WTC11 (cell line): ENCODE data around the gene SP140. TPM values are rescaled to one million over a fixed set of nuclear protein-coding genes. Genes with fewer than 3 reads are reported as not detected.

Source experiments
- ATAC-seq: fragments of 200-7000 bp; cut with Tn5 transposase; 2 replicates; pipeline ENCODE4 v1.10.0; 2021; ENCODE audit warnings: mild to moderate bottlenecking, moderate library complexity
- CTCF ChIA-PET: fragments of 300-600 bp; sonication (Branson Sonifier 250); formaldehyde crosslinking; loops from one replicate; lab custom pipeline; 2021; ENCODE audit warnings: antibody characterized with exemption; lab: Charles Lee
- POLR2A ChIA-PET: fragments of 350-600 bp; sonication (Branson Sonifier 250); formaldehyde crosslinking; loops from one replicate; lab custom pipeline; 2021; ENCODE audit warnings: antibody characterized with exemption; lab: Charles Lee
- DNase-seq: peaks from one replicate; pipeline ENCODE4 v3.0.0; 2021; ENCODE audit warnings: low spot score
- H3K27ac Mint-ChIP-seq: 2 replicates; pipeline ENCODE4 v1.8.0; 2021; ENCODE audit warnings: mixed read lengths
- H3K27me3 Mint-ChIP-seq: 2 replicates; pipeline ENCODE4 v1.8.0; 2021; ENCODE audit warnings: low read depth, mild to moderate bottlenecking, moderate library complexity, mixed read lengths
- H3K36me3 Mint-ChIP-seq: 2 replicates; pipeline ENCODE4 v1.8.0; 2021; ENCODE audit warnings: mixed read lengths
- H3K4me1 Mint-ChIP-seq: 2 replicates; pipeline ENCODE4 v1.8.0; 2022; ENCODE audit warnings: mixed read lengths
- H3K4me3 Mint-ChIP-seq: 2 replicates; pipeline ENCODE4 v1.8.0; 2021; ENCODE audit warnings: mild to moderate bottlenecking, moderate library complexity, mixed read lengths
- H3K9me3 Mint-ChIP-seq: 2 replicates; pipeline ENCODE4 v1.8.0; 2021; ENCODE audit warnings: mixed read lengths
- ATF2 ChIP-seq: sonication (generic); formaldehyde crosslinking; IDR thresholded peaks from 2 replicates; pipeline ENCODE4 v1.8.1; 2022; ENCODE audit warnings: low read depth, missing genetic modification reagents, borderline replicate concordance
- CBFB ChIP-seq: sonication (generic); formaldehyde crosslinking; IDR thresholded peaks from 2 replicates; pipeline ENCODE4 v1.8.1; 2022; ENCODE audit warnings: mild to moderate bottlenecking, low read depth, missing genetic modification reagents
- EMX1 ChIP-seq: fragments of 250-450 bp; sonication (Bioruptor Pico); IDR thresholded peaks from 2 replicates; pipeline ENCODE4 v1.8.0; 2021; ENCODE audit warnings: mild to moderate bottlenecking
- ESRRA ChIP-seq: sonication (generic); formaldehyde crosslinking; IDR thresholded peaks from 2 replicates; pipeline ENCODE4 v1.8.1; 2022; ENCODE audit warnings: mild to moderate bottlenecking, missing genetic modification reagents, borderline replicate concordance
- ETV6 ChIP-seq: sonication (generic); formaldehyde crosslinking; IDR thresholded peaks from 2 replicates; pipeline ENCODE4 v1.8.1; 2022; ENCODE audit warnings: mild to moderate bottlenecking, missing genetic modification reagents
- FOXP1 ChIP-seq: sonication (generic); formaldehyde crosslinking; IDR thresholded peaks from 2 replicates; pipeline ENCODE4 v1.8.0; 2022; ENCODE audit warnings: missing genetic modification reagents, mild to moderate bottlenecking, moderate library complexity, borderline replicate concordance
- GRHL2 ChIP-seq: fragments of 250-450 bp; sonication (Bioruptor Pico); IDR thresholded peaks from 2 replicates; pipeline ENCODE4 v1.8.0; 2022; ENCODE audit warnings: mild to moderate bottlenecking, moderate library complexity; ENCODE audit not compliant: insufficient replicate concordance, severe bottlenecking
- NR3C1 ChIP-seq: sonication (generic); formaldehyde crosslinking; conservative IDR thresholded peaks from 2 replicates; pipeline ENCODE4 v1.8.1; 2023; ENCODE audit warnings: low read depth, mild to moderate bottlenecking, missing genetic modification reagents
- OVOL2 ChIP-seq: fragments of 250-450 bp; sonication (Bioruptor Pico); IDR thresholded peaks from 2 replicates; pipeline ENCODE4 v1.9.0; 2021; ENCODE audit warnings: mild to moderate bottlenecking, borderline replicate concordance
- PRDM15 ChIP-seq: sonication (generic); formaldehyde crosslinking; IDR thresholded peaks from 2 replicates; pipeline ENCODE4 v1.8.0; 2022; ENCODE audit warnings: missing genetic modification reagents
- SMAD4 ChIP-seq: sonication (generic); formaldehyde crosslinking; IDR thresholded peaks from 2 replicates; pipeline ENCODE4 v1.8.0; 2022; ENCODE audit warnings: mild to moderate bottlenecking, missing genetic modification reagents
- SOX15 ChIP-seq: fragments of 250-450 bp; sonication (Bioruptor Pico); IDR thresholded peaks from 2 replicates; pipeline ENCODE4 v1.9.0; 2021; ENCODE audit warnings: mild to moderate bottlenecking
- ZNF423 ChIP-seq: fragments of 250-450 bp; sonication (Bioruptor Pico); IDR thresholded peaks from 2 replicates; pipeline ENCODE4 v2.1.2; 2022; ENCODE audit warnings: mild to moderate bottlenecking, moderate library complexity
- ZNF671 ChIP-seq: fragments of 250-450 bp; sonication (Bioruptor Pico); IDR thresholded peaks from 2 replicates; pipeline ENCODE4 v1.8.0; 2021; ENCODE audit warnings: mild to moderate bottlenecking
- total RNA-seq: library from RNA; stranded (reverse); gene quantifications from 3 replicates; pipeline ENCODE4 v1.2.3, GENCODE V29; 2021
- TF ChIP-seq, protein P1 (sequence below): sonication (generic); formaldehyde crosslinking; IDR thresholded peaks from 2 replicates; pipeline ENCODE4 v1.8.0; 2022; ENCODE audit warnings: mild to moderate bottlenecking, missing genetic modification reagents
- TF ChIP-seq, protein P2 (sequence below): fragments of 200-600 bp; IDR thresholded peaks from 2 replicates; pipeline ENCODE4 v1.8.0; 2022; ENCODE audit warnings: antibody characterized with exemption
- TF ChIP-seq, protein P3 (sequence below): sonication (generic); formaldehyde crosslinking; IDR thresholded peaks from 2 replicates; pipeline ENCODE4 v1.8.1; 2022; ENCODE audit warnings: missing genetic modification reagents, borderline replicate concordance
- TF ChIP-seq, protein P4 (sequence below): sonication (generic); formaldehyde crosslinking; IDR thresholded peaks from 2 replicates; pipeline ENCODE4 v1.8.1; 2023; ENCODE audit warnings: mild to moderate bottlenecking, missing genetic modification reagents, borderline replicate concordance
- TF ChIP-seq, protein P5 (sequence below): sonication (generic); formaldehyde crosslinking; IDR thresholded peaks from 2 replicates; pipeline ENCODE4 v1.8.0; 2022; ENCODE audit warnings: mild to moderate bottlenecking, missing genetic modification reagents

SP140 gene
- total RNA-seq, 1 experiment from 2014 or later: 0.66 TPM

DNA sequence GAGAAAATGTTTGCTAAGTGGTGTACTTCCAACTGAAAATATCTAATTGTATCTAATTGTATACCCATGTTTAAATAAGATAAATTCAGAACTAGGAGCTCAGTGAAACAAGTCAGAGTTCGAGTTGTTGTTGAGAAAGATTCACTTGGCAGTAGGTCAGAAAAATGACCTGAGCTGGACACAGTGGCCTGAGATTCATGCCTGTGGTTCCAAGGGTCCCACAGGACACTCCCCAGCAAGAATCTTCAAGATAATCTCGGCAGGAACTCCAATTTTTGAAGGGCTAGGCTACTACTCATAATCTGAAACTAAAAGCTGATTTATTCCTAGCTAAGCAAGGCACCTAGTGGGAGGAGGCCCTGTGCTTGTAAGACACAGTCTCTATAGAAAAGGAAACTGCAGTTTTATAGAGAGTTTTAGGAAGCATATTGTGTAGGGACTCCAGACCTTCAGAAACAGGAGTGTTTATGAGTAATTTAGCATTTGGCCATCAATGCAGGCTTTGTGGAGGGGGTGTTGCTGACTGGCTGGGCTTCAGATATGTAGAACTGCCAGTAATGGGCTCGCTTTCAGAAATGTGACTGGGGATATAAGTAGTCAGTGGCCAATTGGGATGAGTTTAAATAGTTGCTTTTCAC, 43.2 kb downstream of the SP140 start:
- H3K27me3 Mint-ChIP-seq: no peaks in the 10 kb centered on the region
- no peaks in the 10 kb centered on the region for H3K36me3 Mint-ChIP-seq
- H3K9me3 Mint-ChIP-seq: peaks cover 32% of the 10 kb centered on the region
- TF ChIP-seq CBFB (CRISPR knock-in tag) (no peak), FOXP1 (CRISPR knock-in tag) (no peak), SOX15 (CRISPR knock-in tag) (no peak), OVOL2 (no peak), ETV6 (CRISPR knock-in tag) (no peak), SMAD4 (CRISPR knock-in tag) (no peak), NR3C1 (CRISPR knock-in tag) (no peak), ESRRA (CRISPR knock-in tag) (no peak)
- TF ChIP-seq, protein P1, sequence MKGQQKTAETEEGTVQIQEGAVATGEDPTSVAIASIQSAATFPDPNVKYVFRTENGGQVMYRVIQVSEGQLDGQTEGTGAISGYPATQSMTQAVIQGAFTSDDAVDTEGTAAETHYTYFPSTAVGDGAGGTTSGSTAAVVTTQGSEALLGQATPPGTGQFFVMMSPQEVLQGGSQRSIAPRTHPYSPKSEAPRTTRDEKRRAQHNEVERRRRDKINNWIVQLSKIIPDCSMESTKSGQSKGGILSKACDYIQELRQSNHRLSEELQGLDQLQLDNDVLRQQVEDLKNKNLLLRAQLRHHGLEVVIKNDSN: no peak
- TF ChIP-seq, protein P2, sequence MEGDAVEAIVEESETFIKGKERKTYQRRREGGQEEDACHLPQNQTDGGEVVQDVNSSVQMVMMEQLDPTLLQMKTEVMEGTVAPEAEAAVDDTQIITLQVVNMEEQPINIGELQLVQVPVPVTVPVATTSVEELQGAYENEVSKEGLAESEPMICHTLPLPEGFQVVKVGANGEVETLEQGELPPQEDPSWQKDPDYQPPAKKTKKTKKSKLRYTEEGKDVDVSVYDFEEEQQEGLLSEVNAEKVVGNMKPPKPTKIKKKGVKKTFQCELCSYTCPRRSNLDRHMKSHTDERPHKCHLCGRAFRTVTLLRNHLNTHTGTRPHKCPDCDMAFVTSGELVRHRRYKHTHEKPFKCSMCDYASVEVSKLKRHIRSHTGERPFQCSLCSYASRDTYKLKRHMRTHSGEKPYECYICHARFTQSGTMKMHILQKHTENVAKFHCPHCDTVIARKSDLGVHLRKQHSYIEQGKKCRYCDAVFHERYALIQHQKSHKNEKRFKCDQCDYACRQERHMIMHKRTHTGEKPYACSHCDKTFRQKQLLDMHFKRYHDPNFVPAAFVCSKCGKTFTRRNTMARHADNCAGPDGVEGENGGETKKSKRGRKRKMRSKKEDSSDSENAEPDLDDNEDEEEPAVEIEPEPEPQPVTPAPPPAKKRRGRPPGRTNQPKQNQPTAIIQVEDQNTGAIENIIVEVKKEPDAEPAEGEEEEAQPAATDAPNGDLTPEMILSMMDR: no peak
- peaks cover 9% of the 10 kb centered on the region for H3K4me1 Mint-ChIP-seq
- no peak overlapping the region for H3K27ac Mint-ChIP-seq
- ChIA-PET CTCF (no interaction called here), POLR2A (no interaction called here)
- no peak overlapping the region for H3K4me3 Mint-ChIP-seq
- ATAC-seq (no peak), DNase-seq (no peak)

DNA sequence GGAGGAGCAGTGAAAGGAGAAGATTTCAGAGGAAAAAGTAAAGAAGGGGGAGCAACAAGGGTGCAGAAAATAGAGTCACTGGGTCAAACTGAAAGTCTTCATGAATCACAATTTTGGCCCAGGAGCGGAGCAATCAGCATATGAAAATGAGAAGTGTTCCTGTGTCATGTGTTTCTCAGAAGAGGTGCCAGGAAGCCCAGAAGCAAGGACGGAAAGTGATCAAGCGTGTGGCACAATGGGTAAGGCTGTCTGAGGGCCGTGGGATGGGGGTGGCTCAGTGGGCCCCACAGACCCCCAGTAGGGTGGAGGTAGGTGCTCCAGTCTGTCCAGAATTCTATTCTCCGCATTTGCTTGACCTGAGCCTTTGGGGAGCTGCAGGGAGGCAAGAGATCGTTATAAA, 44.2 kb downstream of the SP140 start:
- Mint-ChIP-seq H3K4me3 (no peak overlapping the region), H3K4me1 (peaks cover 7% of the 10 kb centered on the region), H3K27me3 (no peaks in the 10 kb centered on the region), H3K27ac (no peak overlapping the region), H3K36me3 (no peaks in the 10 kb centered on the region), H3K9me3 (peaks cover 27% of the 10 kb centered on the region)
- ATAC-seq (no peak), DNase-seq (no peak)
- POLR2A ChIA-PET: no interaction called here
- CTCF ChIA-PET: no interaction called here
- TF ChIP-seq, protein P3, sequence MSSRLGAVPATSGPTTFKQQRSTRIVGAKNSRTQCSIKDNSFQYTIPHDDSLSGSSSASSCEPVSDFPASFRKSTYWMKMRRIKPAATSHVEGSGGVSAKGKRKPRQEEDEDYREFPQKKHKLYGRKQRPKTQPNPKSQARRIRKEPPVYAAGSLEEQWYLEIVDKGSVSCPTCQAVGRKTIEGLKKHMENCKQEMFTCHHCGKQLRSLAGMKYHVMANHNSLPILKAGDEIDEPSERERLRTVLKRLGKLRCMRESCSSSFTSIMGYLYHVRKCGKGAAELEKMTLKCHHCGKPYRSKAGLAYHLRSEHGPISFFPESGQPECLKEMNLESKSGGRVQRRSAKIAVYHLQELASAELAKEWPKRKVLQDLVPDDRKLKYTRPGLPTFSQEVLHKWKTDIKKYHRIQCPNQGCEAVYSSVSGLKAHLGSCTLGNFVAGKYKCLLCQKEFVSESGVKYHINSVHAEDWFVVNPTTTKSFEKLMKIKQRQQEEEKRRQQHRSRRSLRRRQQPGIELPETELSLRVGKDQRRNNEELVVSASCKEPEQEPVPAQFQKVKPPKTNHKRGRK: no peak
- TF ChIP-seq ZNF671 (CRISPR knock-in tag): no peak
- TF ChIP-seq PRDM15 (CRISPR knock-in tag): no peak
- TF ChIP-seq, protein P4, sequence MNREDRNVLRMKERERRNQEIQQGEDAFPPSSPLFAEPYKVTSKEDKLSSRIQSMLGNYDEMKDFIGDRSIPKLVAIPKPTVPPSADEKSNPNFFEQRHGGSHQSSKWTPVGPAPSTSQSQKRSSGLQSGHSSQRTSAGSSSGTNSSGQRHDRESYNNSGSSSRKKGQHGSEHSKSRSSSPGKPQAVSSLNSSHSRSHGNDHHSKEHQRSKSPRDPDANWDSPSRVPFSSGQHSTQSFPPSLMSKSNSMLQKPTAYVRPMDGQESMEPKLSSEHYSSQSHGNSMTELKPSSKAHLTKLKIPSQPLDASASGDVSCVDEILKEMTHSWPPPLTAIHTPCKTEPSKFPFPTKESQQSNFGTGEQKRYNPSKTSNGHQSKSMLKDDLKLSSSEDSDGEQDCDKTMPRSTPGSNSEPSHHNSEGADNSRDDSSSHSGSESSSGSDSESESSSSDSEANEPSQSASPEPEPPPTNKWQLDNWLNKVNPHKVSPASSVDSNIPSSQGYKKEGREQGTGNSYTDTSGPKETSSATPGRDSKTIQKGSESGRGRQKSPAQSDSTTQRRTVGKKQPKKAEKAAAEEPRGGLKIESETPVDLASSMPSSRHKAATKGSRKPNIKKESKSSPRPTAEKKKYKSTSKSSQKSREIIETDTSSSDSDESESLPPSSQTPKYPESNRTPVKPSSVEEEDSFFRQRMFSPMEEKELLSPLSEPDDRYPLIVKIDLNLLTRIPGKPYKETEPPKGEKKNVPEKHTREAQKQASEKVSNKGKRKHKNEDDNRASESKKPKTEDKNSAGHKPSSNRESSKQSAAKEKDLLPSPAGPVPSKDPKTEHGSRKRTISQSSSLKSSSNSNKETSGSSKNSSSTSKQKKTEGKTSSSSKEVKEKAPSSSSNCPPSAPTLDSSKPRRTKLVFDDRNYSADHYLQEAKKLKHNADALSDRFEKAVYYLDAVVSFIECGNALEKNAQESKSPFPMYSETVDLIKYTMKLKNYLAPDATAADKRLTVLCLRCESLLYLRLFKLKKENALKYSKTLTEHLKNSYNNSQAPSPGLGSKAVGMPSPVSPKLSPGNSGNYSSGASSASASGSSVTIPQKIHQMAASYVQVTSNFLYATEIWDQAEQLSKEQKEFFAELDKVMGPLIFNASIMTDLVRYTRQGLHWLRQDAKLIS (CRISPR knock-in tag): no peak
- TF ChIP-seq, protein P5, sequence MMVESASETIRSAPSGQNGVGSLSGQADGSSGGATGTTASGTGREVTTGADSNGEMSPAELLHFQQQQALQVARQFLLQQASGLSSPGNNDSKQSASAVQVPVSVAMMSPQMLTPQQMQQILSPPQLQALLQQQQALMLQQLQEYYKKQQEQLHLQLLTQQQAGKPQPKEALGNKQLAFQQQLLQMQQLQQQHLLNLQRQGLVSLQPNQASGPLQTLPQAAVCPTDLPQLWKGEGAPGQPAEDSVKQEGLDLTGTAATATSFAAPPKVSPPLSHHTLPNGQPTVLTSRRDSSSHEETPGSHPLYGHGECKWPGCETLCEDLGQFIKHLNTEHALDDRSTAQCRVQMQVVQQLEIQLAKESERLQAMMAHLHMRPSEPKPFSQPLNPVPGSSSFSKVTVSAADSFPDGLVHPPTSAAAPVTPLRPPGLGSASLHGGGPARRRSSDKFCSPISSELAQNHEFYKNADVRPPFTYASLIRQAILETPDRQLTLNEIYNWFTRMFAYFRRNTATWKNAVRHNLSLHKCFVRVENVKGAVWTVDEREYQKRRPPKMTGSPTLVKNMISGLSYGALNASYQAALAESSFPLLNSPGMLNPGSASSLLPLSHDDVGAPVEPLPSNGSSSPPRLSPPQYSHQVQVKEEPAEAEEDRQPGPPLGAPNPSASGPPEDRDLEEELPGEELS (CRISPR knock-in tag): no peak
- no peak for TF ChIP-seq GRHL2
- no peak for TF ChIP-seq ATF2 (CRISPR knock-in tag)
- TF ChIP-seq ZNF423 (CRISPR knock-in tag): no peak
- TF ChIP-seq EMX1: no peak
